ENCODE data around the gene C2CD4D.
A peak's percentile ranks its signal among the peaks of the same experiment; 100 is the strongest.

DNA sequence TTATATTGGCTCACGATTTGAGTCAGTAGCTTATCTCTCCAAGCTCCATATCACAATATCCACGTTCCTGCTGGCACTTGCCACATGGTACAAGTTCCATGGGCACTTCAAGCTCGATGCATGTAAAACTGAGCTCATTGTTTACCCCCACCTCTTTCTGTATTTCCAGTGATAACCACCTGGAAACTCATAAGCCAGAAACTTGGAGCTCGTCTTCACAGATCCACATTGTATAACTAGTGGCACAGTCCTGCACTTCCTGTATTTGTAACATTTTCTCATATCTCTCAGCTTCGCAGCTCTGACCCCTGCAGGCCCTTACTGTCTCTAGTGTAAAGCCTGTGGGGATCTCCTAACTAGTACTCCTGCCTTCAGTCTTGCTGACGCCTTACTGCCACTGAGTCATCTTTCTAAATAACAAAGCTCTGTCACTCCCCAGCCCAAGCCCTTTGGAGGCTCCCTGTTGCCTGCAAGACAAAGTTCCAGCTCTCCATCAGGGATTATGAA lies 6.5 kb upstream of the C2CD4D start:
- TF ChIP-seq TCF7L2 (IDR thresholded peaks at IDR 0.05; ENCODE audit: borderline replicate concordance, extremely low read depth, insufficient read depth, insufficient read length), result no peak
- TF ChIP-seq, protein P1, sequence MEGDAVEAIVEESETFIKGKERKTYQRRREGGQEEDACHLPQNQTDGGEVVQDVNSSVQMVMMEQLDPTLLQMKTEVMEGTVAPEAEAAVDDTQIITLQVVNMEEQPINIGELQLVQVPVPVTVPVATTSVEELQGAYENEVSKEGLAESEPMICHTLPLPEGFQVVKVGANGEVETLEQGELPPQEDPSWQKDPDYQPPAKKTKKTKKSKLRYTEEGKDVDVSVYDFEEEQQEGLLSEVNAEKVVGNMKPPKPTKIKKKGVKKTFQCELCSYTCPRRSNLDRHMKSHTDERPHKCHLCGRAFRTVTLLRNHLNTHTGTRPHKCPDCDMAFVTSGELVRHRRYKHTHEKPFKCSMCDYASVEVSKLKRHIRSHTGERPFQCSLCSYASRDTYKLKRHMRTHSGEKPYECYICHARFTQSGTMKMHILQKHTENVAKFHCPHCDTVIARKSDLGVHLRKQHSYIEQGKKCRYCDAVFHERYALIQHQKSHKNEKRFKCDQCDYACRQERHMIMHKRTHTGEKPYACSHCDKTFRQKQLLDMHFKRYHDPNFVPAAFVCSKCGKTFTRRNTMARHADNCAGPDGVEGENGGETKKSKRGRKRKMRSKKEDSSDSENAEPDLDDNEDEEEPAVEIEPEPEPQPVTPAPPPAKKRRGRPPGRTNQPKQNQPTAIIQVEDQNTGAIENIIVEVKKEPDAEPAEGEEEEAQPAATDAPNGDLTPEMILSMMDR (IDR thresholded peaks at IDR 0.05 in 2 of 3, conservative IDR thresholded peaks at IDR 0.05 in 1 of 3; ENCODE audit: borderline replicate concordance in 1 of 3, insufficient read depth in 1 of 3, low read depth in 2 of 3, low read length in 2 of 3), result peak in 1 of 3 experiments; percentile 18; a peak in 2 of 6 replicates
